Activated naive CD4-positive, alpha-beta T cell (primary cell): Measurements from ENCODE around the gene PLIN4.

Experiments used
- DNase-seq, 4 experiments: peaks; one replicate each; lab custom pipeline; 2025; lab: John Stamatoyannopoulos, UW

PLIN4 gene

DNA sequence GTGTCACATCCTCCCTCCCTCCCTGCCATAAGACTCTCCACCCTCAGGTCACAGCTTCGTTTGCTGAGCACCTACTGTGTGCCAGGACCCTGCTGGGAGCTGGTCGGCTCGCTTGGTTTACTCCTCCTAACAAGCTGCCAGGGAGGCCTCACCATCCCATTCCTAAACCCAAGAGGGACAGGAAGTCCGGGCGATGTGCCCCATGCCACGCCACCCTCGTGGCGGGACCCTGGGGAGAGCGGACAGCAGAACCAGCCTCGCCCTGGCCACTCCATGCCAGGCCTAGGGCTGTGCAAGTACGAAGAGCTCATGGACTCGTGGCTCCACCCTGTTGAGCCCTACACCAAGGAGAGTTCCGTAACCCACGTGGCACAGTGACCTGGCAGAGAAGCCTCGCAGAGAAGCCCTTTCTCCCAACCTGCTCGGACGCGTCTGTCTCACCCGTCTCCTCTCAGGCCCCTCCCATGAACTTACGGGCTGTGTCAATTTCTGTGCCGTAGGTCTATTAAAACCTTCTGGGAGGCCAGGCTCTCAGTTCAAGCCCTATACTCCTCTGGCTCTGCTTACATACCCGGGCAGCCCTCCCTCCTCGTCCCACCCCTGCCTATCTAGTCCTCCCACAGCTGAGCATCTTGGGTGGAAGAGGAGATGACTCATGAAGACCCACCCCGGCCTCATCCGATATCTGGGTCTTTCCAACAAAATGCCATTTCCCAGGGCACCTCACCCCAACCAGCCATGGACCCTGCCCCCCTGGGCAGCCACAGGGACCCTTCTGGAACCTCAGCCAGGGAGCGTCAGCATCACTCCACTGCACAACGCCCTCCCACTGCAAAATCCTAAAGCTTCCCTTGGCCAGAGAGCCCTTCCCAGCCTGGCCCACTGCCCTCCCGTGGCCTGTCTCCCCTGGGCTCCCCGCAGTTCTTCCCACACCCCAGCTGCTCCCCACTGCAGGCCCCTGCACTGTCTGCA is 63.3 kb downstream of the PLIN4 start:
- no peak for DNase-seq

DNA sequence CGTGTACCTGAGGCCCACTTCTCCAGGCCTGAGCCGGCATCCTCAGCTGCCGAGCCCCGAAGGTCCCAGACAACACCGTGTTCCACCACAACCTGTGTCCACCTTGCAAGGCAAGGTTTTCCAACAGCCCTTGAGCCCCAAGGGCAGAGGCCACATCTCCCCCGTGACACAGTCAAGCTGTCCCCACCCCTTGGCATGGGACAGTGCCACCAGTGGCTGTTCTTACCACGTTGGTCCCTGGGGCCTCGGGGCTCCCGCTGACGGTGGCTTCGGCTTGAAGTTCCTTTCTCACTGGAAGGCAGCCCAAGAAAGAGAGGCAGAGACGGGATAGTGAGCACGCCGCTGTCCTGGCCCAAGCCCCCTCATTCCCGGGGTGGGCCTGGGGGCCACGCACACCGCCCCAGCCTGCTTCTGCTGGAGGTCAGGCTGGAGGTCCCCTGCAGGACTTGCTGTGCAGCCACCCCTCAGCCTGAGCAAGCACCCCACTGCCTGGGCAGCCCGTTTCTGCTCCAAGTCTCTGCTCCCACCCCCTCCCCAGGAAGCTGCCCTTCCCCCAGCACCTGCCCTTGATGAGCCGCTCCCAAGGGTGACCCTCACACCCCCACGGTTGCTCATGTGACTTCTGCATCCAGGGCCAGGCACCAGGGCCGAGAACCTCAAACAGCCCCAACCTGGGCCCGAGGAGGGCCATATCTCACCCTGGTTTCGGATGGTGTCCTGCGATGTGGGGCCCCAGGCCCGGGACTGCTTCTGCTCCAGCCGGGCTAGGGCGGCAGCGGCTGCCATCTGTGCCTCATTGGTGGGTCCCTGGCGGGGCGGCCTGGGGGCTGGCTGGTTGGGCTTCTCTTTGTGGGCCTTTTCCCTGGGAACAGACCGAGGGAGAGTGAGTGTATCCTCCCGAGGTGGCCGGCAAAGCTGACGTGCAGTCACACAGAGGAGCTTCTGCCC is 64.8 kb downstream of the PLIN4 start:
- no peak for DNase-seq

DNA sequence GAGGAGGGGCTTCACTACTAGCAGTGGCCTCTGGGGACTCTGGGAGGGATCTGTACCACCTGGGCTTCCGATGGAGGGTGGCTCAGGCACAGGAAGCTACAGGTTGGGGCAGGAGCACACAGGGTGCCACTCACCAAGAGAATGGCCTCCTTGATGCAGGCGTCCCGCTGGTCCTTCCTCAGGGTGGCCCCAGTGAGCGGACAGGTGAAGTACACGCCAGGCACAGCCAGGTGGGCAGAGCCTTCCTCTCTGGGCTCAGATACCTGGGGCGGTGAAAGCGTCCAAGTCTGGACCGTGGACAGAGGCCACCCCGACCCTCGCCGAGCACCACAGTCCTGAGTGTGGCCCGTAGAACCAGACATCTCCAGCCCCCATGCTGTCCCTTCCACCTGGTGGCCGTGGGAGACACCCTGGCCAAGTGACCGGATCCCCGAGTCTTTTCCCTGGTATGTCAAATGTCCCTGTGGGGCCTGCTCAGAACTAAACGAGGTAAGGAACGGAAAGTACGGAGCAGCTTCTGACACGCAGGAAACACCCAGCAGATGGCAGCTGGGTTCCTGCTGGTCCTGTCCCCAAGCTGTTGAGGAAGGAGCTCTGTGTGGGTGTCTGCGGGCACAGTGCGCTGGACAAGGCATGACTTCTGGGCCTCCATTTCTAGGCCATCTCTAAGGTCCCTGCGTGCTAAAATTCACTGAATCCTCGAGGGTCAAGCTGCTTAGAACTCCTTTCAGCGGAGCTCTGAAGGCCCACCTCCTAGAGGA is 65.9 kb downstream of the PLIN4 start:
- no peak for DNase-seq
